B cell (primary cell): ENCODE measurements around the gene RIPOR1.

Experiments
- CTCF ChIP-seq: fragments of 200-600 bp; IDR thresholded peaks from one replicate; pipeline ENCODE4 v1.8.0; 2022; ENCODE audit warnings: antibody characterized with exemption, mild to moderate bottlenecking
- EZH2 ChIP-seq: IDR thresholded peaks from 2 replicates; pipeline ENCODE4 v1.6.1; 2012; ENCODE audit warnings: borderline replicate concordance, low read depth, mild to moderate bottlenecking, moderate library complexity, low read length; ENCODE audit not compliant: insufficient read depth, poor library complexity, severe bottlenecking

GRCh38 chr16:67534431-67534830 is 5.8 kb downstream of the RIPOR1 start:
- TF ChIP-seq EZH2 (no peak), CTCF (no peak)
